ENCODE measurements around the gene USP8.

DNA sequence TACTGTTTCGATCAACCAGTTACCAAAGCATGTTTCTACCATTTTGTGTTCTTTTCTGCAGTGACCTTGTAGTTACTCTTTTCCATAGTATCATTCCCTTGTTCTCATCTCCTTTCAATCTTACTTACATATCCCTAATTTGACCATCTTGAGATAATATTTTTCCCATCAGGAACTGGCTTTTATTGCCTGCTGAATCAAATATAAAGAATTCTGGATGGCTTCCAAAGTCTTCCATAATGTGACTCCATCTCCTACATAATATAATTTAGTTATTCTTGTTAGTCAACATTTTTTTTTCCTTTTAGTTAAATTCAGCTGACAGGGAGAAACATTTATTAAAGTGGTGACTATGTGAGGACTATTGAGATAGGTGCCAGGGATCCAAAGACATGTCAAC, 7.0 kb downstream of the USP8 start:
- TF ChIP-seq, protein P1, sequence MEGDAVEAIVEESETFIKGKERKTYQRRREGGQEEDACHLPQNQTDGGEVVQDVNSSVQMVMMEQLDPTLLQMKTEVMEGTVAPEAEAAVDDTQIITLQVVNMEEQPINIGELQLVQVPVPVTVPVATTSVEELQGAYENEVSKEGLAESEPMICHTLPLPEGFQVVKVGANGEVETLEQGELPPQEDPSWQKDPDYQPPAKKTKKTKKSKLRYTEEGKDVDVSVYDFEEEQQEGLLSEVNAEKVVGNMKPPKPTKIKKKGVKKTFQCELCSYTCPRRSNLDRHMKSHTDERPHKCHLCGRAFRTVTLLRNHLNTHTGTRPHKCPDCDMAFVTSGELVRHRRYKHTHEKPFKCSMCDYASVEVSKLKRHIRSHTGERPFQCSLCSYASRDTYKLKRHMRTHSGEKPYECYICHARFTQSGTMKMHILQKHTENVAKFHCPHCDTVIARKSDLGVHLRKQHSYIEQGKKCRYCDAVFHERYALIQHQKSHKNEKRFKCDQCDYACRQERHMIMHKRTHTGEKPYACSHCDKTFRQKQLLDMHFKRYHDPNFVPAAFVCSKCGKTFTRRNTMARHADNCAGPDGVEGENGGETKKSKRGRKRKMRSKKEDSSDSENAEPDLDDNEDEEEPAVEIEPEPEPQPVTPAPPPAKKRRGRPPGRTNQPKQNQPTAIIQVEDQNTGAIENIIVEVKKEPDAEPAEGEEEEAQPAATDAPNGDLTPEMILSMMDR (IDR thresholded peaks at IDR 0.05): no peak
- no peak for TF ChIP-seq EZH2 (IDR thresholded peaks at IDR 0.05)
- TF ChIP-seq EZH2phosphoT487 (IDR thresholded peaks at IDR 0.05): no peak

Measured in neural progenitor cell (in vitro differentiated cells).